HepG2 (cell line): ENCODE measurements around the gene SPRED2. TPM values are rescaled to one million over a fixed set of nuclear protein-coding genes. Genes with fewer than 3 reads are reported as not detected.

ENCODE experiments used
- ATAC-seq: fragments of 200-7000 bp; cut with Tn5 transposase; 3 replicates; pipeline ENCODE4 v1.9.1; 2020; ENCODE audit warnings: mild to moderate bottlenecking, moderate library complexity
- BruUV-seq: library from RNA; stranded (reverse); fragments of 400-500 nt; replicated peaks from 2 replicates; lab custom pipeline; 2021; lab: Mats Ljungman, UMichigan
- CTCF ChIA-PET: fragments of 300-600 bp; formaldehyde crosslinking; extraction: SDS; loops from one replicate; lab custom pipeline; 2021; ENCODE audit warnings: low total read pairs, inconsistent platforms, low intra/inter-chr PET ratio; lab: Yijun Ruan, JAX
- POLR2A ChIA-PET: fragments of 350-600 bp; sonication (Branson Sonifier 250); formaldehyde crosslinking; loops from one replicate; lab custom pipeline; 2020; ENCODE audit warnings: antibody characterized with exemption, inconsistent platforms; lab: Yijun Ruan, JAX
- DNase-seq: peaks from one replicate; pipeline ENCODE4 v3.0.0-alpha.2; 2015; ENCODE audit warnings: low spot score
- FAIRE-seq: peaks from 3 replicates; lab custom pipeline; 2011; peaks lifted over from hg19 to GRCh38; lab: Jason Lieb, UNC
- H2AFZ ChIP-seq: one replicate; pipeline ENCODE4 v1.6.1; 2011; ENCODE audit warnings: low read length, inconsistent platforms
- H3K27ac ChIP-seq: fragments of 300-600 bp; 3 replicates; pipeline ENCODE4 v1.8.0; 2011; ENCODE audit warnings: mixed run types, mild to moderate bottlenecking, mixed read lengths, low read length, inconsistent platforms; ENCODE audit not compliant: insufficient read depth; ENCODE audit errors: extremely low read length
- H3K27me3 ChIP-seq, 2 experiments: fragments of 200-600 bp in 1 of 2; 2 replicates in 1 of 2; 3 replicates in 1 of 2; pipeline versions ENCODE4 v1.6.0 to v1.8.0; 2011; ENCODE audit warnings: low read length in 2 of 2, mild to moderate bottlenecking in 2 of 2, moderate library complexity in 2 of 2, inconsistent platforms in 1 of 2; ENCODE audit not compliant: insufficient read depth in 2 of 2, control insufficient read depth in 1 of 2
- H3K36me3 ChIP-seq, 2 experiments: fragments of 200-600 bp in 1 of 2; replicated peaks in 1 of 2; 2 replicates in 1 of 2; 3 replicates in 1 of 2; pipeline versions ENCODE4 v1.5.1 to v1.8.0; 2011; ENCODE audit warnings: low read length in 2 of 2, inconsistent platforms in 1 of 2; ENCODE audit not compliant: insufficient read depth in 2 of 2, control insufficient read depth in 1 of 2
- H3K4me1 ChIP-seq: 2 replicates; pipeline ENCODE4 v1.5.1; 2012; ENCODE audit warnings: low read length, inconsistent platforms; ENCODE audit not compliant: insufficient read depth
- H3K4me2 ChIP-seq: 2 replicates; pipeline ENCODE4 v1.6.0; 2011; ENCODE audit warnings: low read depth, low read length, inconsistent platforms
- H3K4me3 ChIP-seq, 3 experiments: fragments of 200-600 bp in 1 of 3; sonication (generic), shearing (Covaris generic) in 1 of 3; replicated peaks in 1 of 3; 2 replicates each; pipeline ENCODE4 v1.5.1; 2011 to 2016; ENCODE audit warnings: low read length in 3 of 3, inconsistent platforms in 2 of 3, low read depth in 2 of 3, mild to moderate bottlenecking in 2 of 3, control low read depth in 1 of 3, mixed read lengths in 1 of 3; ENCODE audit not compliant: insufficient read depth in 1 of 3
- H3K79me2 ChIP-seq: one replicate; pipeline ENCODE4 v1.6.1; 2011; ENCODE audit warnings: low read length, inconsistent platforms; ENCODE audit not compliant: insufficient read depth
- H3K9ac ChIP-seq: 2 replicates; pipeline ENCODE4 v1.6.0; 2011; ENCODE audit warnings: mild to moderate bottlenecking, low read depth, low read length, inconsistent platforms; ENCODE audit not compliant: insufficient read depth
- H3K9me3 ChIP-seq: 2 replicates; pipeline ENCODE4 v1.5.1; 2012; ENCODE audit warnings: mild to moderate bottlenecking, low read length
- H4K20me1 ChIP-seq: 2 replicates; pipeline ENCODE4 v1.6.0; 2011; ENCODE audit warnings: inconsistent platforms, mild to moderate bottlenecking, low read length, moderate library complexity; ENCODE audit not compliant: insufficient read depth
- IKZF4 ChIP-seq: sonication (generic); formaldehyde crosslinking; IDR thresholded peaks from 2 replicates; pipeline ENCODE4 v1.5.1; 2020; ENCODE audit warnings: borderline replicate concordance, mild to moderate bottlenecking, low read depth, missing genetic modification reagents; ENCODE audit errors: not compliant biosample characterization
- IRF2 ChIP-seq: IDR thresholded peaks from 2 replicates; pipeline ENCODE4 v1.6.1; 2018; ENCODE audit warnings: missing genetic modification reagents, missing compliant biosample characterization
- ISL2 ChIP-seq: sonication (generic); formaldehyde crosslinking; IDR thresholded peaks from 2 replicates; pipeline ENCODE4 v1.5.0; 2020; ENCODE audit warnings: missing genetic modification reagents
- MATR3 ChIP-seq: sonication (generic); formaldehyde crosslinking; IDR thresholded peaks from 2 replicates; pipeline ENCODE4 v1.4.0; 2020; ENCODE audit warnings: missing genetic modification reagents
- PHB2 ChIP-seq: fragments of 450-650 bp; IDR thresholded peaks from 2 replicates; pipeline ENCODE4 v1.6.1; 2018; ENCODE audit not compliant: partially characterized antibody
- POLR2AphosphoS5 ChIP-seq: IDR thresholded peaks from 2 replicates; pipeline ENCODE4 v1.6.1; 2012; ENCODE audit warnings: low read depth, low read length
- POLR2G ChIP-seq: fragments of 200-400 bp; formaldehyde crosslinking; IDR thresholded peaks from 2 replicates; pipeline ENCODE4 v1.6.1; 2018; ENCODE audit warnings: mild to moderate bottlenecking, low read depth, low read length, moderate library complexity
- ZBTB42 ChIP-seq: sonication (generic); formaldehyde crosslinking; IDR thresholded peaks from 2 replicates; pipeline ENCODE4 v1.5.0; 2020; ENCODE audit warnings: mild to moderate bottlenecking, missing genetic modification reagents
- ZNF33B ChIP-seq: sonication (generic); formaldehyde crosslinking; IDR thresholded peaks from 2 replicates; pipeline ENCODE4 v1.5.1; 2020; ENCODE audit warnings: mild to moderate bottlenecking, missing genetic modification reagents
- ZNF674 ChIP-seq: sonication (generic); formaldehyde crosslinking; IDR thresholded peaks from 2 replicates; pipeline ENCODE4 v1.5.0; 2020; ENCODE audit warnings: low read depth, mild to moderate bottlenecking, missing genetic modification reagents
- WGBS: methylation state at CpG from one replicate; pipeline ENCODE4 v1.1.6; 2017; ENCODE audit warnings: low lambda C conversion rate; 5-methylcytosine and 5-hydroxymethylcytosine counted together
- in situ Hi-C: cut with HindIII; loops from 2 replicates; pipeline ENCODE4 v1.10.0; 2017; ENCODE audit warnings: low pct_unique_long_range_greater_than_20kb; ENCODE audit not compliant: extremely low pct_ligation_motif_present
- intact Hi-C: fragments of 100-400 bp; cut with micrococcal nuclease; formaldehyde crosslinking; loops from one replicate; pipeline ENCODE4 v1.10.0; 2022; ENCODE audit not compliant: unreplicated experiment
- polyA plus RNA-seq, 8 experiments: library from polyadenylated mRNA; depleted of rRNA in 3 of 8; stranded (reverse) in 7 of 8; unstranded in 1 of 8; fragments of >200 nt; fragmentation: Illumina TruSeq in 4 of 8; extraction: Trizol in 4 of 8; gene quantifications; 2 replicates each; pipeline versions ENCODE4 v1.2.1 to v1.2.3, GENCODE V29; 2011 to 2016; ENCODE audit warnings: low read depth in 4 of 8, missing spikeins in 1 of 8, mixed read lengths in 1 of 8; ENCODE audit not compliant: insufficient read depth in 1 of 8
- total RNA-seq, 5 experiments: library from RNA; depleted of rRNA; stranded (reverse); fragments of >200 nt; fragmentation: Illumina TruSeq; extraction: Trizol; gene quantifications; 2 replicates each; pipeline ENCODE4 v1.2.3, GENCODE V29; 2016; ENCODE audit warnings: low read depth in 1 of 5
- TF ChIP-seq, protein P1 (sequence below): sonication (generic); formaldehyde crosslinking; IDR thresholded peaks from 2 replicates; pipeline ENCODE4; 2020; ENCODE audit warnings: missing genetic modification reagents, mild to moderate bottlenecking, borderline replicate concordance
- TF ChIP-seq, protein P2 (sequence below): sonication (generic); formaldehyde crosslinking; IDR thresholded peaks from 2 replicates; pipeline ENCODE4 v1.4.0; 2020; ENCODE audit warnings: missing genetic modification reagents

SPRED2 gene
- total and polyA plus RNA-seq, 2 of the 13 experiments (the other 11 are each of a cell fraction or from before 2014, with no cell fraction given) = 13.0 to 37.0 TPM

DNA sequence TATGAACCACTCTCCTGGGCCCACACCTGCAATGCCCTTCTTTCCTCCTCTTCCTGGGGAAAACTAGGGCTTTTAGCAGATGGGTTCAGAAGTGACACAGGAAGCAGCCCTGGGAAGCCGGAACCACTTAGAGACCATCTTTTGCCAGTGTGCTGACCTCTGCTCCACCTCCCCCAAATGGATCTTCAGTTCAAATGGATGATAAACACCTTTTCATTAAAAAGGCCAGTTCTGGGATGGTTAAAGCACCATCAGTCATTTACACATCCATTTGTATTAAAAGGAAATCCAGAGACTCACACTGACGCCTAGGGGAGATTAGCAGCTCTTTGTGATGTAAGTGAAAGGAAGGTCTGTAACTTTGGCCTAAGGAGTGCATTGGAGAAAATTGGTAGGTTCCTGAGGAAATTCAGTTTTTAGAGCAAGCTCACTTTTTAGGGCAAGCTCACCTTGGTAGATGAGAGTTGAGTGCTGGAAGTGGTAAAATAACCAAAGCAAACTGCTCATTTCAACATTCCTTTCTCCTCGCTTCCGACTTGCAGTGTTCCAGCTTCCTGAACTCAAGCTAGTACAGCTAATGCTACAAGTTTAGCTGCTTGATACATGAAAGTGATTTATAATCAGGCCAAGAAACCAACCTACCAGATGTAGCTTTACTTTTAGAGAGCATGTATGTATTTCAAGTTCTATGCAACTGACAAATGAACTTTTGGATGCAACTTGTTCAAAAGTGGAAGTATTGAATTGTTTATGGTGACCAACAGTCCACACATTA lies 157.1 kb downstream of the SPRED2 start:
- 71% methylated on average over 4 of the region's 4 CpGs for WGBS
- no peak for ATAC-seq
- 0 out of 2 replicates have a peak, but pooled peaks have one; percentile 25 for TF ChIP-seq POLR2AphosphoS5
- no peak for TF ChIP-seq IKZF4 (CRISPR knock-in tag)
- peak; percentile 27; the same call in 1 of the 2 replicates for TF ChIP-seq POLR2G
- TF ChIP-seq, all 625 proteins: peak for 2
- Histone ChIP-seq H3K4me3 (no peak overlapping the region), H3K9ac (no peak overlapping the region), H3K27me3 (no peaks in the 10 kb centered on the region), H3K9me3 (no peaks in the 10 kb centered on the region), H3K36me3 (peaks cover 0 to 6% of the 10 kb centered on the region in 2 experiments; a peak in 2 of 5 replicates), H3K4me2 (no peak overlapping the region), H3K27ac (no peak overlapping the region), H4K20me1 (no peaks in the 10 kb centered on the region; the same call in 1 of the 2 replicates), H3K79me2 (no peaks in the 10 kb centered on the region), H3K4me1 (peaks cover 17% of the 10 kb centered on the region; the same call in 1 of the 2 replicates), H2AFZ (no peak overlapping the region)
- in situ Hi-C loops = no loop called here
- DNase-seq (no peak), FAIRE-seq (no peak)
- POLR2A ChIA-PET = interaction anchor here (0.9 kb wide), 1 partner anchor 162 kb away, joined by 3 read pairs; no protein-coding TSS in a partner anchor
- no TSS peak for BruUV-seq
- intact Hi-C loops = no loop called here
- CTCF ChIA-PET = no interaction called here

GRCh38 chr2:65273344-65273743 lies 159.1 kb downstream of the SPRED2 start:
- intact Hi-C loops = no loop called here
- H3K36me3 ChIP-seq = peaks cover 2 to 17% of the 10 kb centered on the region in 2 experiments; a peak in 4 of 5 replicates
- DNase-seq (no peak), FAIRE-seq (no peak), ATAC-seq (no peak)
- in situ Hi-C loops = no loop called here
- H3K9me3 ChIP-seq = no peaks in the 10 kb centered on the region
- H3K4me1 ChIP-seq = peaks cover 4% of the 10 kb centered on the region; the same call in 1 of the 2 replicates
- no peak overlapping the region for H3K27ac ChIP-seq
- POLR2A ChIA-PET = no interaction called here
- H4K20me1 ChIP-seq = no peaks in the 10 kb centered on the region; the same call in 1 of the 2 replicates
- H2AFZ ChIP-seq = no peak overlapping the region
- H3K4me2 ChIP-seq = no peak overlapping the region
- H3K4me3 ChIP-seq = no peak overlapping the region
- no peaks in the 10 kb centered on the region for H3K27me3 ChIP-seq
- no peaks in the 10 kb centered on the region for H3K79me2 ChIP-seq
- H3K9ac ChIP-seq = no peak overlapping the region
- CTCF ChIA-PET = no interaction called here
- 96% methylated on average over 8 of the region's 8 CpGs for whole genome bisulfite sequencing
- no TSS peak for BruUV-seq
- no peak for TF ChIP-seq ISL2
- TF ChIP-seq, protein P1, sequence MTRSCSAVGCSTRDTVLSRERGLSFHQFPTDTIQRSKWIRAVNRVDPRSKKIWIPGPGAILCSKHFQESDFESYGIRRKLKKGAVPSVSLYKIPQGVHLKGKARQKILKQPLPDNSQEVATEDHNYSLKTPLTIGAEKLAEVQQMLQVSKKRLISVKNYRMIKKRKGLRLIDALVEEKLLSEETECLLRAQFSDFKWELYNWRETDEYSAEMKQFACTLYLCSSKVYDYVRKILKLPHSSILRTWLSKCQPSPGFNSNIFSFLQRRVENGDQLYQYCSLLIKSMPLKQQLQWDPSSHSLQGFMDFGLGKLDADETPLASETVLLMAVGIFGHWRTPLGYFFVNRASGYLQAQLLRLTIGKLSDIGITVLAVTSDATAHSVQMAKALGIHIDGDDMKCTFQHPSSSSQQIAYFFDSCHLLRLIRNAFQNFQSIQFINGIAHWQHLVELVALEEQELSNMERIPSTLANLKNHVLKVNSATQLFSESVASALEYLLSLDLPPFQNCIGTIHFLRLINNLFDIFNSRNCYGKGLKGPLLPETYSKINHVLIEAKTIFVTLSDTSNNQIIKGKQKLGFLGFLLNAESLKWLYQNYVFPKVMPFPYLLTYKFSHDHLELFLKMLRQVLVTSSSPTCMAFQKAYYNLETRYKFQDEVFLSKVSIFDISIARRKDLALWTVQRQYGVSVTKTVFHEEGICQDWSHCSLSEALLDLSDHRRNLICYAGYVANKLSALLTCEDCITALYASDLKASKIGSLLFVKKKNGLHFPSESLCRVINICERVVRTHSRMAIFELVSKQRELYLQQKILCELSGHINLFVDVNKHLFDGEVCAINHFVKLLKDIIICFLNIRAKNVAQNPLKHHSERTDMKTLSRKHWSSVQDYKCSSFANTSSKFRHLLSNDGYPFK (CRISPR knock-in tag) = no peak
- TF ChIP-seq IRF2 (CRISPR knock-in tag) = no peak
- no peak for TF ChIP-seq ZNF674 (CRISPR knock-in tag)
- no peak for TF ChIP-seq MATR3
- no peak for TF ChIP-seq ZBTB42 (CRISPR knock-in tag)
- no peak for TF ChIP-seq PHB2
- no peak for TF ChIP-seq ZNF33B (CRISPR knock-in tag)
- TF ChIP-seq, protein P2, sequence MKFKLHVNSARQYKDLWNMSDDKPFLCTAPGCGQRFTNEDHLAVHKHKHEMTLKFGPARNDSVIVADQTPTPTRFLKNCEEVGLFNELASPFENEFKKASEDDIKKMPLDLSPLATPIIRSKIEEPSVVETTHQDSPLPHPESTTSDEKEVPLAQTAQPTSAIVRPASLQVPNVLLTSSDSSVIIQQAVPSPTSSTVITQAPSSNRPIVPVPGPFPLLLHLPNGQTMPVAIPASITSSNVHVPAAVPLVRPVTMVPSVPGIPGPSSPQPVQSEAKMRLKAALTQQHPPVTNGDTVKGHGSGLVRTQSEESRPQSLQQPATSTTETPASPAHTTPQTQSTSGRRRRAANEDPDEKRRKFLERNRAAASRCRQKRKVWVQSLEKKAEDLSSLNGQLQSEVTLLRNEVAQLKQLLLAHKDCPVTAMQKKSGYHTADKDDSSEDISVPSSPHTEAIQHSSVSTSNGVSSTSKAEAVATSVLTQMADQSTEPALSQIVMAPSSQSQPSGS = no peak
